B cell (primary cell): Measurements from ENCODE around the gene CABLES2. TPM values are rescaled to one million over a fixed set of nuclear protein-coding genes. Genes with fewer than 3 reads are reported as not detected.

Experiments
- ATAC-seq: fragments of 200-7000 bp; cut with Tn5 transposase; one replicate; pipeline ENCODE4 v1.10.0; 2021; ENCODE audit warnings: low read depth, mild to moderate bottlenecking, moderate number of reproducible peaks, moderate library complexity
- CTCF ChIA-PET: fragments of 350-600 bp; sonication (Branson Sonifier 250); formaldehyde crosslinking; loops from one replicate; lab custom pipeline; 2021; ENCODE audit warnings: antibody characterized with exemption, inconsistent platforms; lab: Charles Lee
- POLR2A ChIA-PET: fragments of 350-600 bp; sonication (Branson Sonifier 250); formaldehyde crosslinking; loops from one replicate; lab custom pipeline; 2021; ENCODE audit warnings: antibody characterized with exemption; lab: Charles Lee
- DNase-seq: peaks from one replicate; pipeline ENCODE4 v3.0.0; 2013
- H2AFZ ChIP-seq: 2 replicates; pipeline ENCODE4 v1.6.1; 2012; ENCODE audit warnings: mild to moderate bottlenecking, low read depth, low read length; ENCODE audit not compliant: insufficient read depth, poor library complexity, severe bottlenecking
- H3K27ac ChIP-seq, 2 donors: 1 replicate in 1 of 2; 2 replicates in 1 of 2; pipeline ENCODE4 v1.5.1; 2012 to 2013; ENCODE audit warnings: low read length in 2 of 2, mild to moderate bottlenecking in 2 of 2, moderate library complexity in 1 of 2
- H3K27me3 ChIP-seq, 4 experiments: fragments of 200-600 bp in 1 of 4; sonication (generic) in 1 of 4; replicated peaks in 1 of 4; 1 replicate in 2 of 4; 2 replicates in 2 of 4; pipeline versions ENCODE4 v1.6.1 to v1.7.0; 2013 to 2016; ENCODE audit warnings: low read length in 3 of 4, mild to moderate bottlenecking in 2 of 4, mixed read lengths in 1 of 4, moderate library complexity in 1 of 4; ENCODE audit not compliant: insufficient read depth in 4 of 4, control insufficient read depth in 3 of 4; ENCODE audit errors: control extremely low read depth in 1 of 4
- H3K36me3 ChIP-seq, 2 experiments: replicated peaks in 1 of 2; 1 replicate in 1 of 2; 2 replicates in 1 of 2; pipeline versions ENCODE4 v1.6.1 to v1.7.1; 2013; ENCODE audit warnings: low read length in 1 of 2; ENCODE audit not compliant: insufficient read depth in 2 of 2, control insufficient read depth in 1 of 2; ENCODE audit errors: control extremely low read depth in 1 of 2, extremely low read depth in 1 of 2
- H3K4me1 ChIP-seq, 2 donors: fragments of 200-600 bp in 1 of 2; sonication (generic) in 1 of 2; 1 replicate in 1 of 2; 2 replicates in 1 of 2; pipeline versions ENCODE4 v1.5.1 to v1.6.1; 2013 to 2017; ENCODE audit warnings: low read length in 2 of 2; ENCODE audit not compliant: control insufficient read depth in 2 of 2, insufficient read depth in 2 of 2
- H3K4me2 ChIP-seq: replicated peaks from 2 replicates; pipeline ENCODE3; 2012; ENCODE audit warnings: mild to moderate bottlenecking, low read depth, low read length; ENCODE audit not compliant: poor library complexity, severe bottlenecking
- H3K4me3 ChIP-seq, 5 experiments: fragments of 200-600 bp in 1 of 5; sonication (generic) in 1 of 5; 1 replicate in 3 of 5; 2 replicates in 2 of 5; pipeline versions ENCODE4 v1.5.1 to v1.7.0; 2011 to 2016; ENCODE audit warnings: low read length in 4 of 5, mild to moderate bottlenecking in 4 of 5, low read depth in 2 of 5, control low read depth in 1 of 5, moderate library complexity in 1 of 5; ENCODE audit not compliant: insufficient read depth in 1 of 5; ENCODE audit errors: control extremely low read depth in 1 of 5, extremely low read depth in 1 of 5
- H3K79me2 ChIP-seq: fragments of 200-600 bp; sonication (generic); one replicate; pipeline ENCODE4 v1.6.0; 2016; ENCODE audit warnings: low read length; ENCODE audit not compliant: control insufficient read depth, insufficient read depth
- H3K9ac ChIP-seq: fragments of 200-600 bp; sonication (generic); 2 replicates; pipeline ENCODE4 v1.6.1; 2017; ENCODE audit warnings: mild to moderate bottlenecking, low read length, moderate library complexity
- H3K9me3 ChIP-seq, 3 donors: one replicate each; pipeline versions ENCODE4 v1.6.1 to v1.7.1; 2013; ENCODE audit warnings: low read length in 2 of 3; ENCODE audit not compliant: control insufficient read depth in 2 of 3, insufficient read depth in 1 of 3; ENCODE audit errors: control extremely low read depth in 1 of 3
- H4K20me1 ChIP-seq: 2 replicates; pipeline ENCODE4 v1.6.0; 2012; ENCODE audit warnings: mild to moderate bottlenecking, low read length; ENCODE audit not compliant: insufficient read depth, control insufficient read depth, poor library complexity, severe bottlenecking
- H3K27ac Mint-ChIP-seq: one replicate; pipeline ENCODE4 v1.8.0; 2021; ENCODE audit warnings: mixed read lengths
- H3K27me3 Mint-ChIP-seq: one replicate; pipeline ENCODE4 v1.8.0; 2021; ENCODE audit warnings: mixed read lengths
- H3K4me1 Mint-ChIP-seq: one replicate; pipeline ENCODE4 v1.8.0; 2021; ENCODE audit warnings: mixed read lengths
- H3K4me3 Mint-ChIP-seq: one replicate; pipeline ENCODE4 v1.8.0; 2021; ENCODE audit warnings: mixed read lengths
- H3K9me3 Mint-ChIP-seq: one replicate; pipeline ENCODE4 v1.8.0; 2022; ENCODE audit warnings: mixed read lengths; ENCODE audit not compliant: insufficient read depth
- CTCF ChIP-seq: fragments of 200-600 bp; IDR thresholded peaks from one replicate; pipeline ENCODE4 v1.8.0; 2022; ENCODE audit warnings: antibody characterized with exemption, mild to moderate bottlenecking
- EZH2 ChIP-seq: IDR thresholded peaks from 2 replicates; pipeline ENCODE4 v1.6.1; 2012; ENCODE audit warnings: borderline replicate concordance, low read depth, mild to moderate bottlenecking, moderate library complexity, low read length; ENCODE audit not compliant: insufficient read depth, poor library complexity, severe bottlenecking
- WGBS: methylation state at CpG from one replicate; pipeline ENCODE4 v1.1.5; 2013; ENCODE audit warnings: missing lambda C conversion rate; ENCODE audit not compliant: insufficient coverage; 5-methylcytosine and 5-hydroxymethylcytosine counted together
- intact Hi-C: fragments of 100-400 bp; cut with micrococcal nuclease; formaldehyde crosslinking; loops from one replicate; pipeline ENCODE4 v1.10.0; 2022
- polyA plus RNA-seq: library from polyadenylated mRNA; depleted of rRNA; stranded (reverse); fragments of >200 nt; gene quantifications from 2 replicates; pipeline ENCODE4 v1.2.3, GENCODE V29; 2012
- total RNA-seq, 2 donors: library from RNA; stranded (reverse); fragments of 120-200 nt in 1 of 2; gene quantifications; 1 replicate in 1 of 2; 2 replicates in 1 of 2; pipeline versions ENCODE4 v1.2.3 to v1.2.4, GENCODE V29; 2013 to 2022

CABLES2 gene
- total and polyA plus RNA-seq, 2 donors (not counting 1 experiment from before 2014, with no cell fraction given), result 4.8 to 8.2 TPM

DNA sequence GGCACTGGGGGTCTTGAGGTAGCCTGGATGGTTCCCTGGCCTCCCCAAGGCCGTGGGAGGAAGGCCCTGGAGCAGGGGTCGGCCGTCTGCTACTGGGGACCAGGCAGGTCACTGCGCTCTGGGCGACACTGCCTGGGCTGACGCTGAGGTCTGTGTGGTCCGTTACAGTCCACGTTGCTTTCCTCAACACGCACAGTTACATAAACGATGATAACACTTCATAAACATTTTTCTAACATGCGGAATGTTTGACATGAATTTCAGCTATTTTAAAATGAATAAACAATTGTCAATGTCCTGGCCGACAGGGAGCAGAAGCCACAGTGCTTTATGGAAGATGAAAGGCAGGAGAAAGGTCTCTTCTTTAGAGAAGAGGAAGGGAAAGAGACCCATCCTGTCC is 30.4 kb upstream of the CABLES2 start:
- no peaks in the 10 kb centered on the region for H3K36me3 ChIP-seq
- H3K4me3 ChIP-seq, result no peak overlapping the region
- Mint-ChIP-seq H3K4me3 (no peak overlapping the region), H3K27me3 (peaks cover 32% of the 10 kb centered on the region), H3K9me3 (no peaks in the 10 kb centered on the region), H3K4me1 (peaks cover 2% of the 10 kb centered on the region), H3K27ac (no peak overlapping the region)
- H3K79me2 ChIP-seq, result no peaks in the 10 kb centered on the region
- no peaks in the 10 kb centered on the region for H4K20me1 ChIP-seq
- H3K4me2 ChIP-seq, result no peak overlapping the region
- intact Hi-C loops, result no loop called here
- H3K27me3 ChIP-seq, result peaks cover 0 to 18% (median 0%) of the 10 kb centered on the region in 4 experiments
- H2AFZ ChIP-seq, result no peak overlapping the region
- WGBS, result 73% methylated on average over 2 of the region's 12 CpGs
- H3K9me3 ChIP-seq, result peaks cover 0 to 3% (median 0%) of the 10 kb centered on the region in 3 donors
- H3K27ac ChIP-seq, result no peak overlapping the region
- H3K9ac ChIP-seq, result no peak overlapping the region
- CTCF ChIA-PET, result no interaction called here
- TF ChIP-seq CTCF (no peak), EZH2 (no peak)
- POLR2A ChIA-PET, result no interaction called here
- DNase-seq (no peak), ATAC-seq (no peak)
- H3K4me1 ChIP-seq, result peaks cover 0 to 3% of the 10 kb centered on the region in 2 donors

DNA sequence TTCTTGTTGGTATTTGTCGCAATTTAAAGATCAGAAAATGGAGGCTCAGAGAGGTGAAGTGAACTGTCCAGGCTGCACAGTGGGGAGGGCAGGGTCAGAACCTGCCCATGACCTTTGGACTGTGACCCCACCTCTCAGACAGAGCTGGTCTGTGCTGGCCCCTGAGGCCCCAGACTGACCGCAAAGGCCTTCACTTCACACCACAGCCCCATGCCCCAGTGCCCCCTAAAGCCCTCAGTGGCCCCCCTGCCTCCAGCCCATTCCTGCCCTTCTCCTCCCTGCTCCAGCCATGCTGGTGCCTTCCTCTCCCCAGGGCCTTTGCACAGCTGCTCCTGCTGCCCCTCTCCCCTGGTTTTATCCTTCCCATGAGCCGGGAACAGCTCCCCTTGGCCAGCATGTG is 29.6 kb upstream of the CABLES2 start:
- Mint-ChIP-seq H3K9me3 (no peaks in the 10 kb centered on the region), H3K4me1 (peaks cover 2% of the 10 kb centered on the region), H3K4me3 (no peak overlapping the region), H3K27me3 (peaks cover 32% of the 10 kb centered on the region), H3K27ac (no peak overlapping the region)
- ATAC-seq, result no peak
- H3K9me3 ChIP-seq, result peaks cover 0 to 3% (median 0%) of the 10 kb centered on the region in 3 donors
- H4K20me1 ChIP-seq, result no peaks in the 10 kb centered on the region
- peaks cover 0 to 18% (median 0%) of the 10 kb centered on the region in 4 experiments for H3K27me3 ChIP-seq
- WGBS, result 87% methylated on average over 3 of the region's 3 CpGs
- H3K27ac ChIP-seq, result no peak overlapping the region
- ChIA-PET CTCF (no interaction called here), POLR2A (no interaction called here)
- no peak overlapping the region for H3K9ac ChIP-seq
- no peaks in the 10 kb centered on the region for H3K36me3 ChIP-seq
- H3K4me2 ChIP-seq, result no peak overlapping the region
- no peaks in the 10 kb centered on the region for H3K79me2 ChIP-seq
- peaks cover 0 to 3% of the 10 kb centered on the region in 2 donors for H3K4me1 ChIP-seq
- intact Hi-C loops, result no loop called here
- no peak overlapping the region for H3K4me3 ChIP-seq
- TF ChIP-seq CTCF, result no peak
- TF ChIP-seq EZH2, result no peak
- DNase-seq, result no peak
- H2AFZ ChIP-seq, result no peak overlapping the region
